GM19035 (cell line): Measurements from ENCODE around the gene DTNBP1.

Source experiments
- ATAC-seq: cut with Tn5 transposase; IDR thresholded peaks from one replicate; pipeline ENCODE4 v1.9.1; 2021; ENCODE audit not compliant: unreplicated experiment

The DTNBP1 gene

DNA sequence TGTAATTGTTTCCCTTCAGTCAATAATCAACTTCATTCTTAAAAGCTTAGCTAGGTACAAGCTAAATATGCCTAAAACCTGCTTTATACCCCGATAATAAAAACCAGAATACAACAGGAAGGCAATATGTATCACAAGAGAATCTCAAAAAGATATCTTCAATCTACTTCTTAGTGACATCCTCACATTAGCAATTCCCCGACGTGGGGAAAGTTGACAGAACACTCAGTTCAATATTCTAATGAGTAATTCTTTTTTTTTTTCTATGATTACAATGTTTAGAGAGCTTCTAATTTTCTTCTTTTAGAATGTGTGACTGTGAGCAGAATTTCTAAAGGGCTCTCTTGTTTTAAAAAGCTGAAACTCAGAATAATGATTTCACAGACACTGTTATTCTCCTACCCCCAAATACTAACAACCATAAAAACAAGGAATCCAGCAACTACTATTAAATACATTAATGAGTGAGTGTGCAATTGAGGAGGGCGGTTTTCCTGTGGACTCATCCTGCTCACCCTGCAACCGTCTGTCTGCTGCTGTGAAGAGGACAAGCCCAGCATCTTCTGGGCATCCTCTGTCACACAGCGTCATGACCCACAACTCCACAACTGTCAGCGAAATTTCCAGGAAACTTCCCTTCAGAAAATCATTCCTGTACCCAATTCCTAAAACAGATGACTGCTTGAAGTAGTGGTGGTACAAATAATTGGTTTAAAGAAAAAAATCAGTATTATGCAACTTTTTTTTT lies 68.1 kb downstream of the DTNBP1 start:
- no peak for ATAC-seq

DNA sequence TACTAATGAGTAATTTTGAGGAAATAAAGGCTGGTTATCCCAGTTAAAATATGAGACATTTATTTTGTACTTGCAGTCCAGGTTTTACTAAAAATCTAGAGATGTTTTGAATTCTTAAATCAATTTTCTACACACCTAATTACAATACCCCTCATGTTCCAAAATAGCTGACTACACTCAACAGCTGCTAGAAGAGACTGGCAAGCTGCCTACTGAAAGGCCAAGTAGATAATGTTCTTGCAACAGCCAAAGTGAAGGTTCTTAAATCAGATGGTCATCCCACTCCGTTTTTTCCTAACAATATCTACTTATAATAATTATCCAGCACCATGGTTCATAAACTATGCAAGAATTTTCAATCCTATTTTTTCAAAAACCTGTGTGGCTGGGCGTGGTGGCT lies 69.0 kb downstream of the DTNBP1 start:
- no peak for ATAC-seq

GRCh38 chr6:15592610-15593009 lies 70.2 kb downstream of the DTNBP1 start:
- ATAC-seq = no peak

DNA sequence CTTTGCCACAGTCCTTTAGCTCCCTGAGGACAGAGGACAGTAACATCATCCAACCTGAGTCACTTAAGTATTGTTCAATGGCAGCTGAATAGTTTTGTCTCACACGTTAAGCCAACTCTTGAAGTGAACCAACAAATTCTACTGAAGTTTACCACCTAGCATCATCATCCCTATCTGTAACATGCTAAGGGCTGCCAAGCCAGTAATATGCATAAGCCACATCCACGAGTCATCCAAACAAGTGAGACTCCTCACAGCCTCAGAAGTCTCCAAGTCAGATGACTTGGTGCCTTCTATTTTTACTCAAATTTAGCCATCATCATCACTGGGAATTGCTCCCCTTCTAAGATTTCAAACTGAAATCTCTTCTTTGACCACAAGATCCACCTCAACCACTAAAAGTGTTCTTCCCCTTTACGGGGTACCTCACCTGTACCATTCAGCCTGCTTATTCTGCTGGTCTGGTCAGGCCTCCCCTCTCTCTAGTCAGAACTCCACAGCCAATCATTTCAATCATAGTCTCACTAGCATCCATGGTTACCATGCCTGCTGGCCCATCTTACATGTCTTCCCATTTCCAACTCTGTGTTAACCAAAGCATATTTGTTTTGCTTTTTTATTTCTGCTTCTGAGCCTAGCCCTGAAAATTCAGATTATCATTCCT lies 73.7 kb downstream of the DTNBP1 start:
- no peak for ATAC-seq

DNA sequence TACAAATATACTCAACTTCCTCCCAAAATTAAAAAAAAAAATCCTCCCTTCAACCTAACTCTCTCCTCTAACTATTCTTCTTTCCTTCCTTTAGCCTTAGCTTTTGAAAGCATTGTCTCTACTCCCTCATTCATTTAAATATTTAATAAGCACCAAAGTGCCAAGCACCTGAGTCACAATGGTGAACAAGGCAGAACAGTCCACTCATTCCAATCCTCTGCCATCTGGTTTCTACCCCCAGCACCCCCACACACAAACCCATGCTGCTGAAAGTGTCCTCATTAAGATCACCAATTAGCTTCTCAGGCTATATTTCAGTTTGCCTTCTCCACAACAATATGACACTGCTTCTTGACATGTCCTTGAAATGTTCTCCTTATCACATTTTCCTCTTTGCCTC lies 76.3 kb downstream of the DTNBP1 start:
- ATAC-seq = no peak

DNA sequence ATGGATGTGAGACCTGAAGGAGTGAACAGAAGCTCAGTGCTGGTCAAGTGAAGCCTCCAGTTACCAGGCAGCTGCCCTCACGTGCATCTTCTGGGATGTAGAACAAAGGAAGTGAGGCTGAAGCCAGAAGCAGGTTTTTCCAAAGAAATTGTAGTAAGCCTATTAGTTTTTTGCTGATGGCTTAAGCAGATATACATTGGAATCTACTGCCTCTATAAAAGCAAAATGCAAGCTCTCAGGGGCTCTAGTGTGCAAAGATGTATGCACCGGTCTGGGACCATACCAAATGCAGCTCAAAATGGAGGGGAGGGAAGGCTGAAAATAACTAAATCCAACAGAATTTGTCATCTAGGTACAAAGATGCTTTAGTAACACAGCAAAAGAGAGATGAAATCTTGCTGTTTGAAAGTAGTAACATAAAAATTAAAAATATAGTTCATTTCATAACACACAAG lies 77.0 kb downstream of the DTNBP1 start:
- ATAC-seq = no peak

DNA sequence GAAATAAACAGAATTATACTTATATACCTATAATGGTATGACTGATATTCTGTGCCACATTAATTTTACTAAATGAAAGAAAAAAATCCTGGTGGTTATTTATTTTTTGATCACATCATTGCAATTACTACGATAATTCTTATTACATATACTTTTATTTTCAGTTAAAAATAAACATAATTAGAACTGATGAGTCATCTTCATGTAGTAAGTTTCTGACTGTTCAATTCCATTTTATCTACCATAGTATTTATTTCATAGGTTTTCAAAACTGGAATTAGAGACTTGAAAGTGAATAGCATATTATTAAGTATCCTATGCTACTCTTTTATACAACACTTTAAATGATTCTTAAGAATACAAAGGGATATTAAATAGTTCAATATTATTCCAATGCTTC lies 80.3 kb downstream of the DTNBP1 start:
- ATAC-seq = no peak

- ATAC-seq = no peak
Measured at GRCh38 chr6:15581751-15582150, 81.1 kb downstream of the DTNBP1 start.

GRCh38 chr6:15580326-15580725 lies 82.5 kb downstream of the DTNBP1 start:
- no peak for ATAC-seq

DNA sequence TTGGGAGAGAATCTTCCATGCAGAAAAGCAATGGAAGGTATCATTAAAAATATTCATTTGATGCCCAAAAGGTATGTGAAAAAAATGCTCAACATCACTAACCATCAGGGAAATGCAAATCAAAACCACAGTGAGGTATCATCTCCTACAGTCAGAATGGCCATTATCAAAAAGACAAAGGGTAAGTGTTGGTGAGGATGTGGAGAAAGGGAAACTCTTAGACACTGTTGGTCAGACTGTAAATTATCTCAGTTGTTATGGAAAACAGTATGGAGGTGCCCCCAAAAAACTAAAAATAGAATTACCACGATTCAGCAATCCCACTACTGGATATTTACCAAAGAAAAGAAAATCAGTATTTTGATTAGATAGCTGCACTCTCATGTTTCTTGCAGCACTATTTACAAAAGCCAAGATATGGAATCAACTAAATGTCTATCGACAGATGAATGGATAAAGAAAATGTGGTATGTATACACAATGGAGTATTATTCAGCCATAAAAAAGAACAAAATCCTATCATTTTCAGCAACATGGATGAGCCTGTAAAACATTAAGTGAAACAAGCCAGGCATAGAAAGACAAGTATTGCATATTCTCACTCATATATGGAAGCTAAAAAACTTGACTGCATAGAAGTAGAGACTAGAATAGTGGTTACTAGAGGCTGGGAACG lies 84.0 kb downstream of the DTNBP1 start:
- ATAC-seq = no peak

- no peak for ATAC-seq
Measured at GRCh38 chr6:15577550-15578171, 85.2 kb downstream of the DTNBP1 start.

- no peak for ATAC-seq
Measured at GRCh38 chr6:15577106-15577505, 85.7 kb downstream of the DTNBP1 start.

DNA sequence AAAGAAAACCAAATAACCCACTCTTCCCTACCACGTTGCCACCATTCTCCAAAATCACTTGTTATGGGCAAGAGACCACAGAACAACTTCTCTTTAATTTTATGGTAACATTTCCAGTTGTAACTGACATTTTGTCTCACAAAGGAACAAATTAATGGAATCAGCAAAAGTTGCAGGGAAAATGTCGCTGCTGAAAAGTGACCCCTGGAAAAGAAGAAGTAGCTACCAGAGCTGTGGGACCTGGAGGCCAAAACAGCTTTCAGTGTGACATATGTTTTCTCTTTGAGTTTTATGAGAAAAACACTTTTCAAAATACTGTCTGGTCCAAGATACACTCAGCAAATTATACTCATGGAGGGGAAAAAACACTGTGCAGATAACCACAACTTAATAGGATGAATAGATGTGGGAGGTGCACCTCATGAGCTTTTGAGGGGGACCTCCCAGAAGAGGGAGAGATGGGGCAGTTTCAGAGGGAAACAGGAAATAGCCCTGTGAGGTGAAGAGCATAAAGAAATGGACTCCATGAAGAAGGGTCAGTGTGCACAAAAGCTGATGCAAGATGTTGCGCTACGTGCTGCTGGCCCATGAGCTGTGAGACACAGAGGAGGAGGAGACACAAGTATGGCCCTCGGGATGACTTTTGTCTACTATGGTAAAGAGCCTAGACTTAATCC lies 87.3 kb downstream of the DTNBP1 start:
- ATAC-seq = no peak

DNA sequence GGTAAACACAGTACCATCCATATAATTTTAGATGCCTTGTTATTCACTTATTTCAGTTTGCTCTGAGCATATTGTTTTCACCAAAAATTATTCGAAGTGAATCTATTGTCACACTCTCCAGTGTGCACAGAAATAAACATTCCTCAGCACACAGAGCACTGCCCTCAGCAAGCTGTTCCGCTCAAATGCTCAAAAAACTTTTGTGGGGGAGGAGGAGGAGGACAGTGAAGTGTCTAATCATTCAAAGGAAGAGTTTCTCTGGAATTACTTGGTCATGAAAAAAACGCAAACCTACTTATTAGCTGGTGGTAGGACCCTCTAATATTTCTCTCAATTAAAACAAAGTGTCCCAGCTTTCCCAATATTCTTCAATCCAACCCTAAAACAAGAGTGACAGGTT lies 88.3 kb downstream of the DTNBP1 start:
- ATAC-seq = no peak

GRCh38 chr6:15574023-15574422 lies 88.8 kb downstream of the DTNBP1 start:
- no peak for ATAC-seq

DNA sequence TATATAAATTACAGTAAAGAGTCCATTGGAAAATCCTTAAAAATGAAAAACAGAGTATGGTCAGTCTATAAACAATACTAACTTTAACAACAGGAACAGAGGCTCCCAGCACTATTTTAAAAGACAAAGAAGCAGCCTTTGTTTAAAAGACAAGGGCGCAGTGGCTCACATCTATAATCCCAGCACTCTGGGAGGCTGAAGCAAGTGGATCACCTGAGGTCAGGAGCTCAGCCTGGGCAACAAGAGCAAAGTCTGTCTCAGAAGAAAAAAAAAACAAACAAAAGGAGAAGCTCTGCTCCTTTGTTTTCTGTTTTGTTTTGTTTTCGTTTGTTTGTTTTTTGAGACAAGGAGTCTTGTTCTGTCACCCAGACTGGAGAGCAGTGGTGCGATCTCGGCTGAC lies 89.4 kb downstream of the DTNBP1 start:
- ATAC-seq = no peak

DNA sequence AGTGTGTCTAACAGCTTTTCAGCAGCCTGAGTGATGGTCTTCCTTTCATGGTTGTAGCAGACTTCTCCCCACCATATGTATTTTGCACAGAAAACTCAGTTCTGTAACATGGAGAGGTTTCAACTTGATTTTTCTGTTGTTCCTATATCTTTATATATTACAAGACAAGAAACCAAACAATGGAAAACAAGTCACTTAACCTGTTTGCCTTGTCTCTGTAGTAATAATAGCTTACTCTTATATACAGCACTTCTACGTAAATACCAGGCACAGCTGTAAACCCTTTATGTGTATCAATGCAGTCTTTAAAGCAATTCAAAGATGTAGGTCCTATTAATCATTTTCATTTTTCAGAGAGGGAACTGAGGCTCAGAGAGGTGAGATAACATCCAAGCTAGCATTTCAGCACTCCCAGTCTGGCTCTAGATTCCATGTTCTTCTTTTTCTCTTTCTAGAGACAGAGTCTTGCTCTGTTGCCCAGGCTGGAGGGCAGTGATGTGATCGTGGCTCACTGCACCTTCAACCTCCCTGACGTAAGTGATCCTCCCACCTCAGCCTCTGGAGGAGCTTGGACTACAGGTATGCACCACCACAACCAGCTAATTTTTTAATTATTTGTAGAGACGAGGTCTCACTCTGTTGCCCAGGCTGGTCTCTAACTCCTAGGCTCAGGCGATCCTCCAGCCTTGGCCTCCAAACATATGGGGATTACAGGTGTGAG lies 90.4 kb downstream of the DTNBP1 start:
- no peak for ATAC-seq

DNA sequence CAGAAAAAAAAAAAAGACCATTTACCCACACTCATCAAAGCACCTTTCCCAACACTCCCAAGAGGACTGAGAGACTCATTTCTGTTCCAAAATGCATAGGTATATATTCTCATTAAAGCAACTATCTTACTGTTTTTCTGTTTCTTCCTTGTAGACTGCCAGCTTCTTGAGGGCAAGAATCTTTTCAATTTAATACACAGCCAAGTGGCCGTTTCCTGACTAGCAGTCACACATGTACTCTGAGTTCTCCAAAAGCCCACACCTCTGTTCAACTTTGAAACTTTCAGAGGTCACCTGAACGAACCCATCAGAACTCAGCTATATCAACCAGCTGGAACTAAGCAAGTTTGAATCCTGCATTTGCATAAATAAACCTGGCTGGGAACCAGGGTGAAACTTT lies 92.7 kb downstream of the DTNBP1 start:
- no peak for ATAC-seq

DNA sequence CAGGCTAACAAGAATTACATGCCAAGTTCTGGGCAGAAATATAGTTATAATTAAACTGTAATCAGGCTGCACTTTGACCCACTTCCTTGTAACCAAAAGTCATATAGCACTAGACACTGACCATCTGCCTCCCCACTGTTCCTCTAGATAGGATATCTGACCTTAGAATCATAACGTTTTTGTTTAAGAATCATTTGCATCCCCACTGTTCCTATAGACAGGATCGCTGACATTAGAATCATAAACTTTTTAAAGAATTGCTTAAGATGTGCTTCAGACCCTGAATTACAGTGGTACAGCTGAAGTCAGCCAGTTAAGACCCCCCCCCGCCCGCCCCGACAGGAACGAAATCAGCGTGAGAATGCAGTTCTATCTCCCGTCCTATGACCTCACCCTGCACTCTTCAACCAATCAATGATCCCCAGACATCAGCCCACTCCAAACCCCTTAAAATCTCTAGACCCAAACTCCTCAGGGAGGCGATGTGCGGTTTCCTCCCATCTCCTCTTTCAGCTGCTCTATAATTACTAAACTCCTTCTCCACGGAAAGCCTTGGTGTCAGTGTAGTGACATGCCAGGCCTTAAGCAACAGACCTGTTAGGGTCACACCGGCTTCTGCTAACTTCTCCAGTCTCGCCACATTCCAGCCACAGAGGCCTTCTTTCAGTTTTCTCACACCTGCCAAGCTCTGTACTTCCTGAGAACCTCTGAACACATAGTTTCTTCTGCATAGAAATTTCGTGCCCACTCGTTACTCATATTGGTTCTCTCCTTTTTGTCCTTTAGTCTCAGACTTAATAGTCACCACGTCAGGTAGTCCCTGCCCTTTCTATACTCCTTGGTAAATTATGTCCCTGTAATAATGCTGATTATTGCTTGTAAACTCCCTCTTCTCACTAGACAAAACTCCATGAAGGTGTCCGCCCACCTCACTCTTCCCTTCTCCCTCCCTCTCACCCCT lies 93.5 kb downstream of the DTNBP1 start:
- no peak for ATAC-seq
